HG03045 (cell line): Measurements from ENCODE around the gene ORC5.

ENCODE experiments used
- ATAC-seq: cut with Tn5 transposase; IDR thresholded peaks from one replicate; pipeline ENCODE4 v1.9.1; 2021; ENCODE audit warnings: mild to moderate bottlenecking, moderate library complexity; ENCODE audit not compliant: unreplicated experiment

ORC5 gene

DNA sequence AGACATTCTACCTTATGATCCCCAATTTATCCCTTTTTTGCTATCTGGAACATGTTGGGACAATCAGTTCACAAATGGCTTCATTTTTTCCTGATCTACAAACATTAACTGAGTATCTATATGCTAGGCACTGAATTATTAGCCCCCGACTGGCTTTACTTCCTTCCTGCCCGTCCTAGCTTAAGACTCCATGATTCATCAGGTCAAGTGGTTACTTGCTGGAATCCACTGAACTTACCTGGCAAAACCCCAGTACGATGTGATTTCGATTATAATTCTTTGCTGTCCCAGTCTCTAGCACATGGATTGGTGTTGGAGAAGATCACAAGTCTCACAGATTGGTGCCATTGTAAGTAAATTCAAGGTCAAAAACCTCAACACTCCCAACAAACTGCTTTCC is 77.1 kb downstream of the ORC5 start:
- no peak for ATAC-seq

DNA sequence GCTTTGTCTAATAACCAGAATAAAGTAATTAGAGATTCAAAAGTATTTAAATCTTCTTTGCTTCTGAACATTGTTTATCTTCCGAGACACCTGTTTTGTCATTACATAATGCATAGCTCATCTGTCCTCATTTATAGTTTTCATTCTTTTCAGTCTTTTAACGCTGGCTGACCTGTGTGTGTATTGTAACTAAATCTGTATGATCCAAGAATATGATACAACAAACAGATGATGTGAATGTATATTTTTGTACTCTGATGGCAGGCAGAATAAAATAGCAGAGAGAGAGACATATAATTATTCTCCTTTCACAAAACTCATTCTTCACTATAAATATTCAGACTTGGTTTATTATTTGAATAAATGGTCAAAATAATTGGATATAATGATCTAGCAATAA is 80.6 kb downstream of the ORC5 start:
- no peak for ATAC-seq

DNA sequence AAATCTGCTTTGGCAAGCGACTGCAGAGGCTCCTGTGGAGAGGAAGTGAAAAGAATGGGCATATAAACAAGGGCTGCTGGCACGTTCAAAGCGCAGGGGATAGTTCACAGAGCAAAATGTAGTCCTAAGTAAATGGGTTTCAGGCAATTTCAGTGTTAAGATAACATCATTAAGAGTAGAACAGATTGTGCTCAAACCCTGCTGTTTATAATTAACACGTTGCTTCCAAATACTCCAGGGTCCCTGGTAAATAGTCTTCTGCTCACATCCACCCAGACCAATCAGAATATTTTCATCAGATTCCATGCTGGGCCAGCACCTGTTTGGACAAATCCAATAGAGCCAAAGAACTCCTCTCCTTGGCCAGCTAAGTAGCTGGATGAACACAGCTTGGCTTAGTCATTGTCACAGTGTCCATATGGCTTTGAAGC is 81.4 kb downstream of the ORC5 start:
- no peak for ATAC-seq

DNA sequence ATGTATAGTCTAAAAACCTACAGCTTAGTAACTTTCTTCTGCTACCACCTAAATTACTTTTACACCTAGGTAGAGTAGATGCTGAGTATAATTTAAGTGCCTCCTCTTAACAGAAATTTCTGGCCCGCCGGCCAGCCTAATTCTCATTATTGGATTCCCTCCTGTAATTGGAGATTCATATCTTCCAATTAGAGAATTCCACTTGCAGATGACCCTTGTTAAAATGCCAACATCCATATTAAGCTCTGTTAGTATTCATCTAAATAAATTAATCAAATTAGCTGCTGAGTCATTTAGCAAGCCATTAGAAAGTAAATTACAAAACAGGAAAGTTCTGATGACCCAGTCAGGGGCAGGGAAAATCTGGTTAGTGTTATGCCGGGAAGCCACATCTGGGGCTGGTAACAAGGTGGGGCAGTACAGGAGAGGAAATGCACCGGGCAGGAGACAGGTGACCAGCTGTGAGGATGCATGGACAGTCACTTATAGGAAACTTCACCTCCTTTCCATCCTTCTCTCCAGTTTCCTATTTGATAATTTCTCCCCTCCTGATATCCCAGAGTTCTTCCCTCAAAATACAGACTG is 82.8 kb downstream of the ORC5 start:
- ATAC-seq: no peak

DNA sequence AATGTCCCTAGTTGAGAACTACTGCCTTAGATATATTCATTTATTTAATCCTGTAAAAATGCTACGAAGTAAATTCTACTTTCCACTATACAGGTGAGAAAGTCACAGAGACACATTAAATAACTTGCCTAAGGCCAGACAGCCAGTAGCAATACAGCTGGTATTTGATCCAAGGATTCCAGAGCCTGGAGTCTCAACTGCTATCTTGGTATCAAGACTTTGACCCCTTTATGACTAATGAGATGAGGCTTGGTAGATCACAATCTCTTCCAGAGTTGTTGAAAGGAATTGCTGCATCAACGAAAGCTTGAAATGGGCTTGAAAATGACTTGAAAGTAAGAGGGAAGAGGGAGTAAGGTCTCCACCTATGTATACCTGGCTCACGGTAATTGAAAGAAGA is 83.3 kb downstream of the ORC5 start:
- no peak for ATAC-seq

DNA sequence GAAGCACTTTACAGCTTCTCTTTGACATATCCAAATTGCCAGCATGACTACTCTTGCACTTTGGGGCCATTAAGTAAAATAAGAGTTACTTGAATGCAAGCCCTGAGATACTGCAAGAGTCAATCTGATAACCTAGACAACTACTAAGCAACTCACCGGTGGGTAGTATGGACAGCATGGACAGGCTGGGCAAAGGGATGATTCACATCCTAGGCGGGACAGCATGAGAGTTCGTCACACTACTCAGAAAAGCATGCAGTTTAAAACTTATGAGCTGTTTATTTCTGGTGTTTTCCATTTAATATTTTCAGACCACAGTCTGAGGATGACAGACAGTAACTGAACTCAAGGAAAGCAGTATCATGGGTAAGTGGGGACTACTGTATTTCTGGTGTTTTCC is 84.0 kb downstream of the ORC5 start:
- no peak for ATAC-seq

DNA sequence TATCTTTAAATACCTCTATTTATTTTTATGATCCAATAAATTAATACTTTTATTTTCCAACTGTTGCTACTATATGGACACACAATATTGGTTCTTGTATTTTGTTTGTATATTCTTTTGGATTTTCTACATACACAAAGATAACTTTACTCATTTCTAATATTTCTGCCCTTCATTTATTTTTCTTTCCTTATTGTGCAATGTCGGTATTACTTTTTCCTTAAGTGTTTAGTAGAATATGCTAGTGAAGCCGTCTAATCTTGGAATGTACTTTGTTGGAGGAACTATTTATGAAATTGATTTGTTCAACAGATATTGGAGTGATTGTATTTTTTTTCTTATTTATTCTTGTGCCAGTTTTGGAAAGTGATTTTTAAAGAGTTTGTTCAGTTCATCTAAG is 94.0 kb downstream of the ORC5 start:
- ATAC-seq: no peak

DNA sequence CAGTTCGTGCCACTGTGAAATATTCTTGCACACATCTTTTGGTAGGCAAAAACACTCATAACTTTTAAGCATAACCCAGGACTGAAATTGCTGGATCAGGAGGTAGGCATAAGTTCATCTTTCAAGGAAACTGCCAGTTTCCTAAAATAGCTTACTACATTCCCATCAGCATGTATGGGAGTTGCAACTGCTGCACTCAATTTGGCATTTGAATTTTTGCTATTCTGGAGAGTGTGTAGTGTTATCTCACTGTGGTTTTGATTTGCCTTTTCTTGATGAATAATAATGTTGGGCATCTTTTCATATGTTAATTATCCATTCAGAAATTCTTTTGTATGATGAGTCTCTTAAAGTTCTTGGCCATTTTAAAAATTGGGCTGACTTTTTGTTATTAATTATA is 95.2 kb downstream of the ORC5 start:
- ATAC-seq: no peak

DNA sequence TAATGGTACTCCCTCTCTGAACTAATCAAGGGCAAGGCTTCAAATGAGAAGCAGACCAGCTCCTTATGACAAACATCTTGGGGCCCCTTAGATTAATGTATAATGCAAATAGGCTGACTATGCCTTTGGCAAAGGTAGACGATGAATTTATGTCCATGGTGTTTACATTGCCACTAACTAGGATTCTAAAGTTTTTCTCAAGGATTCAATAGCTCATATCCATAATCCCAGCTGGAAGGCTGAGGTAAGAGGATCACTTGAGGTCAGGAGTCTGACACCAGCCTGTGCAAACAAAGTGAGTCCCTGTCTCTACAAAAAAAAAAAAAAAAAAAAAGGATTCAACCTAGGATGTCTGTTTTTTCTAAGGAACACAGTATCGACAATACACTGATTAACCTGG is 96.5 kb downstream of the ORC5 start:
- ATAC-seq: no peak

DNA sequence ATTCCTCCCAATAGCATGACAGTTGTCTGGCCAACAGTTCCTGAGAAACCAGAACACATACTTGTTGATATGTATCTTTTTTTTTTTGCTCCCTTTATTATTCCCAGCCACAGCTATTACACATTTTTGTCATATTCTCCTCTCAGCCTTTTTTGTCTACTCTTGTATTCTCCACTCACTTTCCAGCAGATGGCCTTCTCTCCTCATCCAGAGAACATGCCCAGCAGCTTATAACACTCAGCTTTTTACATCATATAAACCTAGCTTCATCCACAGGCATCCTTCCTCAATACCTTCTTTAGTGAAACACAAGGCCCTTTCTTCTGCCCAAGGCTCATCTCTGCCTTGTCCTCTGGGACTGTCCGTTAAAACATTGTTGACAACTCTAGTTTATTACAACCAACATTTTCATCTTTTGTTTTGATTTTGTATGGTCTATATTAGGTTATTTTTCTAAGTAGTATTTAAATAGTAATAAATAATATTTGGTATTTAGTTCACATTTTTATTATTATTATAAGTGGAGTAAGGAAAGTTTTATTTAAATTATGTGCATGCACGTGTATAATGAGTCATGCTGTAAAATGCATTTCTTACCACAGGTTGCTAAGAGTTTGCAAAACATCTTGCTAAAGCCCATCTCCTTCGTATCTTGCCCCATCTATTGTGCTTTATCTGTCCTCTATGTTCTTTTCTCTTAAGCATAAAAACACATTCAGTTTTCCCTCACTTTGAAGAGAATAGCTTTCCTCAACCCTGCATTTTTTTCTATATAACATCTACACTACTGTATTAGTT is 101.5 kb downstream of the ORC5 start:
- ATAC-seq: no peak

DNA sequence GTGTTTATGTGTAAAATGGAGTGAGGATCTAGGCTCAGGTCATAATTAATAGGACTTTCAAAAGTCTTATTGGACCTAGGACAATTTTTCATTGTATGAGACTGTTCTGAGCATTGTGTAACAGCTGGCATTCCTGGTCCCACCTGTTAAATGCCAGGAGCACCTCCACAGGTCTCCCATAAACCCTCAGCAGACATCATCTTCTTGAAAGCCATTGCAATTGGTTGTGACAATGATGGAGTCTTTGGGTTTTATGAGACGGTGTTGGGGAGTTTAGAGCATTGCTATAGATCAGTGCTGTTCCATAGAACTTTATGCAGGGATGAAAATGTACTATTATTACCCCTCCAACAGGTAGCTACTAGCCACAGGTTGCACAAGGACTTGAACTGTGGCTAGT is 108.9 kb downstream of the ORC5 start:
- ATAC-seq: no peak

DNA sequence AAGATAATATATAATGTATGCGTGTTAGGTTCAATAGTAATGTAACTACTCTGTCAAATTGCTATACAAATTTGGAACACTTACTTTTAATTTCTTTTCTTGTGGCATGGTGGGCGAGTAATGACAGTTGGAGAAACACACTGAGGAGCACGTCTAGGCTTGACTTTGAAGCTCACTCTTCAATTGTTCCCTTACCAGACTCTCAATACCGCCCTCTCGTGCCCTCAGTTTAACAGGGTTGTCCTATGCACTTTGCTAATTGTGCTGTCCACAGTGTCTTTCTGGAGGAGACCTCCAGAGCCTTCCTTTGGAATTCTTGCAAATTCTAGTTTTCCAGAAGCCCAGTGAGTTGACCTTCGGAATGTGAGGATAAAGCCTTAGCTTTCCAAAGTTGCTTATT is 111.1 kb downstream of the ORC5 start:
- no peak for ATAC-seq

DNA sequence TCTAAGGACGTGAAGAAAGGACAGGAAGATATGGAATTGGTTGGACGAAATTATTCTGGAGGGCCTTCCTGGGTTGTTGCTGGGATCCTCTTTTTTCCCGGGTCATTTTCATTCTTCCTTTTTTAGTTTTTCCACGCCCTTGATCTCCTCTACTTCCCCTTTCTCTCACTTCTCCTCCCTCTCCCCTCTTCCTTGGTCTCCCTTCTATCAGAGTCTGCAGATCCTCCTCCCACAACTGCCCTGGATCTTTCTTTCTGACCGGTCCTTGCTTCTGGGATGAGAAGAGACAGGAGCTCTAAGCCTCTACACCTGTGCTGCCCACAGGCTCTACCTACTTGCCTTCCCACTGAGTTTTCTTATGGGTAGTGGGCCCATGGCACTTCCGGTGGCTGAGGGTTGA is 114.7 kb downstream of the ORC5 start:
- no peak for ATAC-seq

DNA sequence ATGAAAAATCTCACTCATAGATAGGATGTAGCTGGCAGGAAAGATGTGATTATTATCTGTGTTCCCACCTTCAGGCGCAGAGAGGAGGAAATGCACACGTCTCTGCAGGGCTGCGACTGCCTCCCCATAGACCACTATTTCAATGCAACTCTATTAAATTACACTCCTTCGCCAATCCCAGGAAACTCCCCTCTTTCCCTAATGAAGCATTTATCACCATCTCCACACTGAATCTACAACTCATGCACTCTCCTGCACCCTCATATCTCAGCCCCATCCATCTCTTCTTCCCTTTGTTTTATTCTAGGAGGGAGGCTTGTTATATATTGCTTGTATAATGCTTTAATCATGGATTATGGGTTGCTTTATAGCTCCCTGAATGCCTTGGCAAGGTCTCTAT is 116.6 kb downstream of the ORC5 start:
- no peak for ATAC-seq

DNA sequence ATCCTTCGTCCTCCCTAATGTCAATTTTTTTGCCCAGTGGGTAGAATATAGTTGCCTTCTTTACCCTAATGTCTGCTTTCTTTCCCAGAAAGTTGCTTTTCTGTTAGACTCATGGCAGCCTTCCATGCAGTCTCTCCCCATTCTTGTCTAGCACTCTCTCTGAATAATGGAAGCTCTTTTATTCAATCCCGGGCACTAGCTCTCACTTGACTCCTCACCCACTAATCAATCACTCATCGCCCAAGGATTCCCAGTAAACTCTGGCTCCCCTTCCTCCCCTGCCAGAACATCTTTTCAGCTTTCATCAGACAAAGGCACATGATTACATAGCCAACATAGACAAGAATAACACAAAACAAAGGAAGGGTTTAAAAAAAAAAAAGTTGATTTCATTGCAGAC is 118.2 kb downstream of the ORC5 start:
- no peak for ATAC-seq

DNA sequence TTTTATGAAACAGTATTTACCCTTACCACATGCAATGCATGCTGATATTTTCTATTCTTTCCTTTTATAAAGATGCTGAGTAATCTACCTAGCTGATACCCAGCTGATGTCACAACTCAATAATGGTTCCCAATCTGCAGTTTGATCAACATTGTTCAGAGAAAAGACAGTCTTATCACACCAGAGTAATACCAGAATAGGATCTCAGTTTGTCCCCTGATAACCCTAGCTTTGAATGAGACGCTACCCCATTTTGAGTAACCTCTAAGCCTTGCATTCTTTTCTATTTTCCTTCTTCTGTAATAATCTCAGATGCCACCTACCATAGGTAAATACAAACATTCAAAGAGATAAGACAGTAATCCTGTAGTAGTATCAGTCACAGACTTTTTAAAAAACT is 118.8 kb downstream of the ORC5 start:
- no peak for ATAC-seq
